K562 (cell line): ENCODE data around the gene CT45A5. TPM values are rescaled to one million over a fixed set of nuclear protein-coding genes. Genes with fewer than 3 reads are reported as not detected.

Source experiments
- ARNT ChIP-seq, 2 experiments: fragments of 450-650 bp; IDR thresholded peaks; 2 replicates each; pipeline ENCODE4 v1.6.1; 2016; ENCODE audit warnings: mild to moderate bottlenecking in 1 of 2
- ATF7 ChIP-seq: fragments of 450-650 bp; IDR thresholded peaks from 2 replicates; pipeline ENCODE4 v1.7.1; 2014; ENCODE audit warnings: mild to moderate bottlenecking, moderate library complexity
- BDP1 ChIP-seq: IDR thresholded peaks from 3 replicates; pipeline ENCODE4 v1.6.1; 2011; ENCODE audit not compliant: insufficient read length, insufficient read depth
- CBX1 ChIP-seq: sonication (generic); IDR thresholded peaks from 2 replicates; pipeline ENCODE4 v1.6.1; 2016; ENCODE audit warnings: antibody characterized with exemption, low read depth, mild to moderate bottlenecking
- CC2D1A ChIP-seq: fragments of 450-650 bp; IDR thresholded peaks from 2 replicates; pipeline ENCODE4 v1.6.1; 2017; ENCODE audit warnings: mild to moderate bottlenecking
- CTCFL ChIP-seq: IDR thresholded peaks from 2 replicates; pipeline ENCODE4 v1.6.1; 2011; ENCODE audit warnings: borderline replicate concordance, low read depth, mild to moderate bottlenecking, moderate library complexity, low read length; ENCODE audit not compliant: insufficient read depth, poor library complexity, severe bottlenecking
- DACH1 ChIP-seq: fragments of 450-650 bp; IDR thresholded peaks from 2 replicates; pipeline ENCODE4 v1.6.1; 2018; ENCODE audit not compliant: partially characterized antibody
- ELF4 ChIP-seq: fragments of 450-650 bp; formaldehyde crosslinking; IDR thresholded peaks from 2 replicates; pipeline ENCODE4 v1.4.0; 2022; ENCODE audit warnings: missing genetic modification characterization
- GATAD2B ChIP-seq: fragments of 450-650 bp; IDR thresholded peaks from 2 replicates; pipeline ENCODE4 v1.6.1; 2017; ENCODE audit warnings: mild to moderate bottlenecking, borderline replicate concordance
- HDAC3 ChIP-seq: fragments of 450-650 bp; IDR thresholded peaks from 2 replicates; pipeline ENCODE4 v1.6.1; 2018; ENCODE audit warnings: borderline replicate concordance, mild to moderate bottlenecking, moderate library complexity; ENCODE audit not compliant: partially characterized antibody
- HMGXB4 ChIP-seq: sonication (generic); formaldehyde crosslinking; IDR thresholded peaks from 2 replicates; pipeline ENCODE4 v1.8.1; 2023; ENCODE audit warnings: mild to moderate bottlenecking, missing genetic modification reagents
- HNRNPLL ChIP-seq: fragments of 200-400 bp; formaldehyde crosslinking; IDR thresholded peaks from 2 replicates; pipeline ENCODE4 v1.6.1; 2017; ENCODE audit warnings: low read length, low read depth, mild to moderate bottlenecking; ENCODE audit not compliant: poor library complexity, severe bottlenecking
- LEF1 ChIP-seq: fragments of 450-650 bp; IDR thresholded peaks from 2 replicates; pipeline ENCODE4 v1.6.1; 2016; ENCODE audit warnings: mild to moderate bottlenecking
- MNT ChIP-seq, 2 experiments: fragments of 450-650 bp; conservative IDR thresholded peaks; 2 replicates each; pipeline ENCODE4 v1.6.1; 2017; ENCODE audit warnings: mild to moderate bottlenecking in 2 of 2, moderate library complexity in 2 of 2
- NR0B1 ChIP-seq: fragments of 450-650 bp; IDR thresholded peaks from one replicate; pipeline ENCODE4 v1.6.1; 2018; ENCODE audit warnings: mild to moderate bottlenecking, moderate library complexity; ENCODE audit not compliant: partially characterized antibody
- OTX1 ChIP-seq: fragments of 450-650 bp; formaldehyde crosslinking; IDR thresholded peaks from 2 replicates; pipeline ENCODE4 v1.4.0; 2022; ENCODE audit warnings: mild to moderate bottlenecking
- RFX1 ChIP-seq: fragments of 450-650 bp; IDR thresholded peaks from 2 replicates; pipeline ENCODE4 v1.6.1; 2016; ENCODE audit warnings: mild to moderate bottlenecking, moderate library complexity
- TEAD4 ChIP-seq, 2 experiments: sonication (generic) in 1 of 2; formaldehyde crosslinking in 1 of 2; IDR thresholded peaks; 2 replicates each; pipeline versions ENCODE4 v1.6.1 to v1.8.0; 2012 to 2022; ENCODE audit warnings: borderline replicate concordance in 1 of 2, inconsistent platforms in 1 of 2, low read length in 1 of 2, mild to moderate bottlenecking in 1 of 2, missing genetic modification reagents in 1 of 2
- polyA plus RNA-seq, 8 experiments: library from polyadenylated mRNA; depleted of rRNA in 4 of 8; stranded (reverse) in 5 of 8; unstranded in 3 of 8; fragments of >200 nt; fragmentation: Nextera tagmentation in 2 of 8; fragmentation: Illumina TruSeq in 1 of 8; extraction: Ambion mirVana in 2 of 8; extraction: Trizol in 1 of 8; gene quantifications; 2 replicates each; pipeline versions ENCODE4 v1.2.1 to v1.2.3, GENCODE V29; 2011 to 2014; ENCODE audit warnings: inconsistent platforms in 1 of 8, missing spikeins in 1 of 8
- total RNA-seq, 7 experiments: library from RNA; depleted of rRNA in 6 of 7; stranded (reverse); fragments of >200 nt in 6 of 7; fragmentation: Illumina TruSeq in 2 of 7; extraction: Trizol in 2 of 7; gene quantifications; 2 replicates each; pipeline versions ENCODE4 v1.2.1 to v1.2.3, GENCODE V29; 2011 to 2021; ENCODE audit warnings: low replicate concordance in 1 of 7
- TF ChIP-seq, protein P1 (sequence below): fragments of 450-650 bp; IDR thresholded peaks from 2 replicates; pipeline ENCODE4 v1.6.1; 2014; ENCODE audit warnings: low read depth, mild to moderate bottlenecking, moderate library complexity, borderline replicate concordance

CT45A5 gene
- total and polyA plus RNA-seq, 9 of the 15 experiments (the other 6 are each of a cell fraction or from before 2014, with no cell fraction given): 3.9 to 9.4 (median 5.2) TPM

DNA sequence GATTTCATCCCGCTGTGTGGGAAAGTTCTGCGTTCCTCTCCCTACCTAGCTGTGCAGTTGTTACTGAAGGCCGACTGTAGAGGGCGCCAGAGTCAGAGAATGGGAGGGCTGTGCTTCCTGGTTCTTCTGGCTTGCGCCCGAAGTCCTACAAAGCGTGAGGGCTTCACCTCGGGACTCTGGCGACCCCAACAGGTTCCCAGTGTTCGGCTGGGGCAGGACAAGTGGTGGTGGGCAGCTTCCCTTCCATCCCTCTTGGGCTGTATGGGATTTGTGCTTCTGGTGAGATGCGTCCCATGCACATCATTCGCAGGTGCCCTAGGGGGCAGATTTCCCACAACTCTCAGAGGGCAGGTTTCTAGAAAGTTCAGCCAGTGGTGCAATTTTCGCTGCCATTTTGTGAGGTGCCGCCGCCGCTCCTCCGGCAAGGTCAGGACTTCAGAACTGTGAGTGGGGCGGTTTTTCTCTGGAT, 44.6 kb downstream of the CT45A5 start (continued):
- peak; percentile 58 for TF ChIP-seq CTCFL
- no peak for TF ChIP-seq DACH1
- TF ChIP-seq CC2D1A: 0 out of 2 replicates have a peak, but pooled peaks have one; percentile 26
- TF ChIP-seq, protein P1, sequence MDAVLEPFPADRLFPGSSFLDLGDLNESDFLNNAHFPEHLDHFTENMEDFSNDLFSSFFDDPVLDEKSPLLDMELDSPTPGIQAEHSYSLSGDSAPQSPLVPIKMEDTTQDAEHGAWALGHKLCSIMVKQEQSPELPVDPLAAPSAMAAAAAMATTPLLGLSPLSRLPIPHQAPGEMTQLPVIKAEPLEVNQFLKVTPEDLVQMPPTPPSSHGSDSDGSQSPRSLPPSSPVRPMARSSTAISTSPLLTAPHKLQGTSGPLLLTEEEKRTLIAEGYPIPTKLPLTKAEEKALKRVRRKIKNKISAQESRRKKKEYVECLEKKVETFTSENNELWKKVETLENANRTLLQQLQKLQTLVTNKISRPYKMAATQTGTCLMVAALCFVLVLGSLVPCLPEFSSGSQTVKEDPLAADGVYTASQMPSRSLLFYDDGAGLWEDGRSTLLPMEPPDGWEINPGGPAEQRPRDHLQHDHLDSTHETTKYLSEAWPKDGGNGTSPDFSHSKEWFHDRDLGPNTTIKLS: no peak
- TF ChIP-seq ATF7: 0 out of 2 replicates have a peak, but pooled peaks have one; percentile 11
- no peak for TF ChIP-seq BDP1
- no peak for TF ChIP-seq CBX1
- TF ChIP-seq MNT (conservative IDR thresholded peaks at IDR 0.05): 0 out of 4 replicates have a peak, but pooled peaks of 1 of the 2 experiments have one; percentile 18
- peak; percentile 53; the same call in 1 of the 2 replicates for TF ChIP-seq HMGXB4
- TF ChIP-seq OTX1 (CRISPR knock-in tag): no peak
- no peak for TF ChIP-seq HNRNPLL
- TF ChIP-seq GATAD2B: no peak
- no peak for TF ChIP-seq LEF1
- TF ChIP-seq ARNT (IDR thresholded peaks at IDR 0.05): 0 out of 4 replicates have a peak, but pooled peaks of 1 of the 2 experiments have one; percentile 55
- TF ChIP-seq NR0B1: no peak
- TF ChIP-seq ELF4 (CRISPR knock-in tag): 0 out of 2 replicates have a peak, but pooled peaks have one; percentile 20
- no peak for TF ChIP-seq RFX1
- peak; percentile 15; the same call in 1 of the 2 replicates for TF ChIP-seq TEAD4 (IDR thresholded peaks at IDR 0.05; ENCODE audit: low read length)
- TF ChIP-seq TEAD4 (CRISPR knock-in tag; IDR thresholded peaks at IDR 0.05; ENCODE audit: borderline replicate concordance): no peak
- no peak for TF ChIP-seq HDAC3
